CD1c-positive myeloid dendritic cell (primary cell): ENCODE measurements around the gene CENPA.

ENCODE experiments used
- DNase-seq: peaks from one replicate; pipeline ENCODE4 v3.0.0-alpha.2; 2016; ENCODE audit errors: extremely low spot score

Gene CENPA

DNA sequence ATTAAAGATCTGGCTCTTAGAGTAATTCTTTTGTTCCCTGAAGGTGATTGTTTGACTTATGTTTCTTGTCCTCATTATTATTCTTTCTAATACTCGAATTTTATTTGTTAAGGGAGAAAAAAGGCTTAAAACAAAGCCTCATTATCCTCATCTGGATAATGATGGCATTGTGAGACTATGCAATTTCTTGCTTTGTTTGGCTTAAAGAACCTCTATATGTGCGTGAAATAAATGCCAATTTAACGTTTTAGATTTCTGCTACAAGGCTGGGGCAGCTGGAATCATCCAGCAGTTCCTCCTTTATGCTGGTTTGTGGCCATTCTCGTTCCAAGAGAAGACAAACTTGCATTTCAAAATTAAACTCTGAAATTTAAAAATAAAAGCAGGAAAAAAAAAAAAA is 57.2 kb downstream of the CENPA start:
- DNase-seq, result no peak
